ENCODE results near the gene HPS5. TPM values are rescaled to one million over a fixed set of nuclear protein-coding genes. Genes with fewer than 3 reads are reported as not detected.

Gene HPS5
- total RNA-seq, 1 donor from 2014 or later, result 35.2 TPM

GRCh38 chr11:18352581-18352980 is 30.6 kb upstream of the HPS5 start:
- no peak for DNase-seq (ENCODE audit: low spot score)
- H3K36me3 Mint-ChIP-seq (ENCODE audit: low read depth), result peaks cover 35% of the 10 kb centered on the region
- no peaks in the 10 kb centered on the region for H3K27me3 Mint-ChIP-seq (ENCODE audit: low read depth)
- no peak overlapping the region for H3K4me3 Mint-ChIP-seq (ENCODE audit: unreplicated experiment)
- peaks cover 16% of the 10 kb centered on the region for H3K4me1 Mint-ChIP-seq (ENCODE audit: low read depth)
- TF ChIP-seq, protein P1, sequence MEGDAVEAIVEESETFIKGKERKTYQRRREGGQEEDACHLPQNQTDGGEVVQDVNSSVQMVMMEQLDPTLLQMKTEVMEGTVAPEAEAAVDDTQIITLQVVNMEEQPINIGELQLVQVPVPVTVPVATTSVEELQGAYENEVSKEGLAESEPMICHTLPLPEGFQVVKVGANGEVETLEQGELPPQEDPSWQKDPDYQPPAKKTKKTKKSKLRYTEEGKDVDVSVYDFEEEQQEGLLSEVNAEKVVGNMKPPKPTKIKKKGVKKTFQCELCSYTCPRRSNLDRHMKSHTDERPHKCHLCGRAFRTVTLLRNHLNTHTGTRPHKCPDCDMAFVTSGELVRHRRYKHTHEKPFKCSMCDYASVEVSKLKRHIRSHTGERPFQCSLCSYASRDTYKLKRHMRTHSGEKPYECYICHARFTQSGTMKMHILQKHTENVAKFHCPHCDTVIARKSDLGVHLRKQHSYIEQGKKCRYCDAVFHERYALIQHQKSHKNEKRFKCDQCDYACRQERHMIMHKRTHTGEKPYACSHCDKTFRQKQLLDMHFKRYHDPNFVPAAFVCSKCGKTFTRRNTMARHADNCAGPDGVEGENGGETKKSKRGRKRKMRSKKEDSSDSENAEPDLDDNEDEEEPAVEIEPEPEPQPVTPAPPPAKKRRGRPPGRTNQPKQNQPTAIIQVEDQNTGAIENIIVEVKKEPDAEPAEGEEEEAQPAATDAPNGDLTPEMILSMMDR (IDR thresholded peaks at IDR 0.05), result no peak
- H3K9me3 Mint-ChIP-seq (ENCODE audit: low read depth), result no peaks in the 10 kb centered on the region
- H3K27ac Mint-ChIP-seq (ENCODE audit: unreplicated experiment), result no peak overlapping the region

GRCh38 chr11:18347471-18348125 is 25.7 kb upstream of the HPS5 start:
- no peaks in the 10 kb centered on the region for H3K27me3 Mint-ChIP-seq (ENCODE audit: low read depth)
- H3K4me1 Mint-ChIP-seq (ENCODE audit: low read depth), result peaks cover 19% of the 10 kb centered on the region
- TF ChIP-seq, protein P1 (IDR thresholded peaks at IDR 0.05), result no peak
- peak overlapping the region; percentile 79 for H3K27ac Mint-ChIP-seq (ENCODE audit: unreplicated experiment)
- peaks cover 30% of the 10 kb centered on the region for H3K36me3 Mint-ChIP-seq (ENCODE audit: low read depth)
- no peaks in the 10 kb centered on the region for H3K9me3 Mint-ChIP-seq (ENCODE audit: low read depth)
- DNase-seq (ENCODE audit: low spot score), result no peak
- no peak overlapping the region for H3K4me3 Mint-ChIP-seq (ENCODE audit: unreplicated experiment)

- no peak overlapping the region for H3K27ac Mint-ChIP-seq (ENCODE audit: unreplicated experiment)
Observed at GRCh38 chr11:18332891-18333290, 11.0 kb upstream of the HPS5 start.

DNA sequence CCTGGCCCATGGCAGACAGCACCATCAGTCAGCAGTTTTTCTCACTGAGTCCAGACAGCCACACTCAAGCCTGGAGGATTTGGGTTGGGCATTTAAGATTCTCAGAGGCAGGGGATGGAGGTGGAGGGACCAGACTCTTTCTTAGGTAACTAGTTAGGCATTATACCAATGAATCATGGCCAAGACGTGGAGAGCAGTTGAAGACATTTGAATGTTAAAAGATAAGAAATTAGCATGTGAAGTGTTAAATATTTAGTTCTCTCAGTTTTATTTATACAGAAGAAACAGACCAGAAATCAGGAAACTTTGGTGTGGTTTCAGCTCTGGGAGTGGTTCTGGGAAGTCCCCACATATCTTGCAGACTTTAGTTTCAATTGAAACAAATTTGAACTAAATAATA is 10.4 kb upstream of the HPS5 start:
- no peak for DNase-seq (ENCODE audit: low spot score)

More at GRCh38 chr11:18332891-18333290, 11.0 kb upstream of the HPS5 start:
- H3K4me3 Mint-ChIP-seq (ENCODE audit: unreplicated experiment), result no peak overlapping the region
- TF ChIP-seq, protein P1 (IDR thresholded peaks at IDR 0.05), result no peak
- H3K36me3 Mint-ChIP-seq (ENCODE audit: low read depth), result peaks cover 29% of the 10 kb centered on the region
- no peaks in the 10 kb centered on the region for H3K9me3 Mint-ChIP-seq (ENCODE audit: low read depth)
- no peak for DNase-seq (ENCODE audit: low spot score)
- no peaks in the 10 kb centered on the region for H3K27me3 Mint-ChIP-seq (ENCODE audit: low read depth)
- H3K4me1 Mint-ChIP-seq (ENCODE audit: low read depth), result peaks cover 18% of the 10 kb centered on the region

DNA sequence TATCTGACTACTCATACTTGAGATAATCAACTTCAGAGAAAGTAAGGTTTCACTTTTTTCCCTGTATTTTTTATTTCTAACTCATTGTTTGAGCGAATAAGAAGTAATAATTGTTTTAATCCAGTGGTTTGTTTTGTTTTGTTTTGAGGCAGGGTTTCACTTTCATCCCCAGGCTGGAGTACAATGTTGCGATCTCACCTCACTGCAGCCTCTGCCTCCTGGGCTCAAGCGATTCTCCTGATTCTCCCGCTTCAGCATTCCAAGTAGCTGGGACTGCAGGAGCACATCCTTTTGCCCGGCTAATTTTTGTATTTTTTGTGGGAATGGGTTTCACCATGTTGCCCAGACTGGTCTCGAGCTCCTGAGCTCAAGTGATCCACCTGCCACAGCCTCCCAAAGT is 9.0 kb upstream of the HPS5 start:
- TF ChIP-seq, protein P1 (IDR thresholded peaks at IDR 0.05), result no peak

More for the DNA sequence above, 10.4 kb upstream of the HPS5 start:
- no peaks in the 10 kb centered on the region for H3K27me3 Mint-ChIP-seq (ENCODE audit: low read depth)
- peaks cover 27% of the 10 kb centered on the region for H3K36me3 Mint-ChIP-seq (ENCODE audit: low read depth)
- H3K27ac Mint-ChIP-seq (ENCODE audit: unreplicated experiment), result peak overlapping the region; percentile 41
- no peak overlapping the region for H3K4me3 Mint-ChIP-seq (ENCODE audit: unreplicated experiment)
- H3K4me1 Mint-ChIP-seq (ENCODE audit: low read depth), result peaks cover 16% of the 10 kb centered on the region
- no peaks in the 10 kb centered on the region for H3K9me3 Mint-ChIP-seq (ENCODE audit: low read depth)
- TF ChIP-seq, protein P1 (IDR thresholded peaks at IDR 0.05), result no peak

More for the DNA sequence above, 9.0 kb upstream of the HPS5 start:
- Mint-ChIP-seq H3K27me3 (ENCODE audit: low read depth) (no peaks in the 10 kb centered on the region), H3K4me3 (ENCODE audit: unreplicated experiment) (no peak overlapping the region), H3K27ac (ENCODE audit: unreplicated experiment) (no peak overlapping the region), H3K9me3 (ENCODE audit: low read depth) (no peaks in the 10 kb centered on the region), H3K36me3 (ENCODE audit: low read depth) (peaks cover 28% of the 10 kb centered on the region), H3K4me1 (ENCODE audit: low read depth) (peaks cover 21% of the 10 kb centered on the region)
- DNase-seq (ENCODE audit: low spot score), result no peak

Data from chondrocyte (in vitro differentiated cells).